PC-3 (cell line): ENCODE results near the gene PBOV1.

ENCODE experiments used
- EZH2 ChIP-seq: fragments of 300-600 bp; sonication (generic); IDR thresholded peaks from one replicate; pipeline ENCODE4 v1.6.1; 2017; ENCODE audit warnings: antibody characterized with exemption, mild to moderate bottlenecking, low read length; ENCODE audit not compliant: unreplicated experiment
- EZH2phosphoT487 ChIP-seq: fragments of 300-600 bp; sonication (generic); IDR thresholded peaks from 2 replicates; pipeline ENCODE4 v1.6.1; 2018; ENCODE audit warnings: mild to moderate bottlenecking, antibody characterized with exemption, low read length, borderline replicate concordance
- TF ChIP-seq, protein P1 (sequence below): fragments of 300-600 bp; sonication (generic); conservative IDR thresholded peaks from 2 replicates; pipeline ENCODE4 v1.5.1; 2017; ENCODE audit warnings: antibody characterized with exemption, low read depth, mild to moderate bottlenecking, low read length

DNA sequence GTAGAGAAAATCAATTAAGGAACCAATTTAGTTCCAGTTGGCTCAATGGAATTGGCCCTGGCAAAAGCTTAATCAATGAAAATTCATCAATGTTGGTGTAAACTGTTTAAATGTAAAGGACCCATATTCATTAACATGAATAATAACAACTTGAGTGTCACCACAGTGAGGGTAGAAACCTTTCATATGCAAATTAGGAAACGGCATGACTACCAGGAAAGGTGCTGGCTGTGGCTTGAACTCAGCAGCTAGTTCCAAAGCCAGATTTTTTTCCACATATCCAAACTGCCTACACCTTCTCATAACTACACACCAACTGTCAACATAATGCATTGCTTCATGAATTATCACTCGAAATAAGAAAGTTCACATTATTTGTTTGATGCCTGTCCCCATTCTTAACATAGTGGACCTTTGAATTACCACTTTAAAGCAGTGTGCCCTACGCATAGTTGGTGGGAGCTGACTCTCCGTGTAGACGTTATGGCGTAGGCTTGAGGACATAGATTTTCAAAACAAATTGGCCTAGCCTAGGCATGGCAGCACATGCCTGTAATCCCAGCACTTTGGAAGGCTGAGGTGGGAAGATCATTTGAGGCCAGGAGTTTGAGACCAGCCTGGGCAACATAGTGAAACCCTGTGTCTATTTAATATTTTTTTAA is 19.7 kb downstream of the PBOV1 start:
- TF ChIP-seq, protein P1, sequence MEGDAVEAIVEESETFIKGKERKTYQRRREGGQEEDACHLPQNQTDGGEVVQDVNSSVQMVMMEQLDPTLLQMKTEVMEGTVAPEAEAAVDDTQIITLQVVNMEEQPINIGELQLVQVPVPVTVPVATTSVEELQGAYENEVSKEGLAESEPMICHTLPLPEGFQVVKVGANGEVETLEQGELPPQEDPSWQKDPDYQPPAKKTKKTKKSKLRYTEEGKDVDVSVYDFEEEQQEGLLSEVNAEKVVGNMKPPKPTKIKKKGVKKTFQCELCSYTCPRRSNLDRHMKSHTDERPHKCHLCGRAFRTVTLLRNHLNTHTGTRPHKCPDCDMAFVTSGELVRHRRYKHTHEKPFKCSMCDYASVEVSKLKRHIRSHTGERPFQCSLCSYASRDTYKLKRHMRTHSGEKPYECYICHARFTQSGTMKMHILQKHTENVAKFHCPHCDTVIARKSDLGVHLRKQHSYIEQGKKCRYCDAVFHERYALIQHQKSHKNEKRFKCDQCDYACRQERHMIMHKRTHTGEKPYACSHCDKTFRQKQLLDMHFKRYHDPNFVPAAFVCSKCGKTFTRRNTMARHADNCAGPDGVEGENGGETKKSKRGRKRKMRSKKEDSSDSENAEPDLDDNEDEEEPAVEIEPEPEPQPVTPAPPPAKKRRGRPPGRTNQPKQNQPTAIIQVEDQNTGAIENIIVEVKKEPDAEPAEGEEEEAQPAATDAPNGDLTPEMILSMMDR: no peak
- no peak for TF ChIP-seq EZH2
- TF ChIP-seq EZH2phosphoT487: no peak
